HG03025 (cell line): ENCODE measurements around the gene CCZ1.
"Not testable (repeated sequence)": the region's sequence is repeated elsewhere in the genome, so short reads cannot be mapped to it uniquely, and the experiment has no call there.

Source experiments
- ATAC-seq: cut with Tn5 transposase; IDR thresholded peaks from one replicate; pipeline ENCODE4 v1.9.1; 2021; ENCODE audit warnings: mild to moderate bottlenecking, moderate library complexity; ENCODE audit not compliant: unreplicated experiment, low FRiP score

The CCZ1 gene

GRCh38 chr7:5904726-5905125 is 6.2 kb downstream of the CCZ1 start:
- ATAC-seq = not testable (repeated sequence)

DNA sequence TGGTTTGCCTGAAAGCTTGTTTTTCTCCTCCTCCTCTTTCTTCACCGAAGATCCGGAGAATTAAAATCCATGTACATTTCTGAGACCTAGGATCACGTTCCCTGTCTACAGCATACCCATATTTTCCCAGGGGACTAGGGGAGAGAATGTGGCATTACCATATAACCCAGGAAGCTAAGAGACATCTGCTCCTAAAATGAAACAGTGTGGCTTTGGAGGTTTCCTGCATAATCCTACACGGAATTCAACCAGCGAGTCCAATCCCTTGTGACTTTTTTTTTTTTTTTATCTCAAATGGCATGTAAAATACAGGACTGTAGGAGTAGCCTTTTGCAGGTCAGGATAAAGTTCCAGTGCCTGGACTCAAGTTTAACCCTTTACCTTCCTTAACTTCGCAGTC is 10.3 kb downstream of the CCZ1 start:
- ATAC-seq = not testable (repeated sequence)

- not testable (repeated sequence) for ATAC-seq
These were observed 18.0 kb downstream of the CCZ1 start for GRCh38 chr7:5916529-5916928.

- ATAC-seq = not testable (repeated sequence)
These were observed 25.6 kb downstream of the CCZ1 start for GRCh38 chr7:5924180-5924579.

DNA sequence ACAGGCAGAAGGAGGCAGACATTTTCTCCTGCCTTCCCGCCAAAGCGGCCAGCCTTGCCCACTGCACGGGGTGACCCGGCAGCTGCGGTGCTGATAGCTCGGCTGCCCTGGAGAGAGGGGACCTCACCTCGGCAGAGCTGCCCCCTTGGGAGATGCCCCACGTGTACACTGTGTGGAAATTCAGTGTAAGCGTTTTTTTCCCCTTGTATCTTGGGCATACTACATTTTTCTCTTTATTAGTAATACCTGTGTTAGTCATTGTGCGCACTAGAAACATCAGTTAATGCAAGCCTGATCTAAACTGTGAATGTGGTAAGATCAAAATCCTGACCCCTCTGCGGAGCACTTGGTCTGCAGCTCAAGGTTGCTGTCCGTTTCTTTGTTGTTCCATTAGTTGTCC is 26.1 kb downstream of the CCZ1 start:
- not testable (repeated sequence) for ATAC-seq

DNA sequence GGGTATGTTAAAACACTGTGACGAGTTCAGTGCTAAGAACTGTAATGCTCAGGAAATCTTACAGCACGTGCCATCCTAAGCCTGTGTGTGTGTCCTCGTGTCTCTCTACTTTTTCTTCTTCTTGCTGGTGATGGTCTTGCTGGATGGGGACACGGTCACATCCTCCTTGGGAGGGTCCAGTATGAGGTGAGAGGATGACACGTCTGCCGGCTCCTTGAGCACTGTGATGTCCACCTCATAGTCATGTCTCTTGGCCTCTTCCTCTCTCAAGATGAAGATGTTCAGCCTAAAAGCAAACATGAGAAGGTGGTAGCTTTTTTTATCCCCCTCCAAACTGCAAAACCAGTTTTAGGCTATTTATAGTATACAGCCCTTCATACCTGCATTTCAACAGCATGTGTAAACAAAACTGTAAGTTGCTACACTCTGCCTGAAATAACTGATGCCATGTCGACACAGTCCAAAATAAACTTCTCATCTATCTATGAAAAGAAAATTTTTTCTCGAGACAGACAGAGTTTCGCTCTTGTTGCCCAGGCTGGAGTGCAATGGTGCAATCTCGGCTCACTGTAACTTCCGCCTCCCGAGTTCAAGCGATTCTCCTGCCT is 27.8 kb downstream of the CCZ1 start:
- ATAC-seq = not testable (repeated sequence)

DNA sequence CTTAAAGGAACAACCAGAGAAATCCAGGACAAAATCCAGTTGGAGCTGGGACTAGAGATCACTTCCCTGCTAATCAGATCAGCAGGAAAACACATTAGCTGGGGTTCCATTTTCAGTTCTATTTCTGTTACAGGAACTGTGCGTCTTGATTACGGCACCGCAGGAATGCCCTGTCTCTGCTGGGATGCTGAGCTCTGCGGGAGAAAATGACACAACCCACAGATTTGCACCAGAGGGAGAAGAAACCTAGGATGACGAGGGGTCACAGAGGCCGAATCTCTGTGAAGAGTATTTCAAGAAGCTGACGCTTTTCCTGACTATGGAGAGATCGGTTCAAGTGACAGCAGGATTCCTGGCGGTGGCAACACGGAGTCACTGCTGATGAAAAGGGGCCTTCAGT is 31.8 kb downstream of the CCZ1 start:
- ATAC-seq = not testable (repeated sequence)

- not testable (repeated sequence) for ATAC-seq
These were observed 32.7 kb downstream of the CCZ1 start for GRCh38 chr7:5931250-5931649.

GRCh38 chr7:5931905-5932644 is 33.5 kb downstream of the CCZ1 start:
- ATAC-seq = not testable (repeated sequence)

- ATAC-seq = not testable (repeated sequence)
These were observed 36.5 kb downstream of the CCZ1 start for GRCh38 chr7:5934945-5935450.

- ATAC-seq = not testable (repeated sequence)
These were observed 64.7 kb downstream of the CCZ1 start for GRCh38 chr7:5963205-5963604.

GRCh38 chr7:5963810-5964209 is 65.3 kb downstream of the CCZ1 start:
- ATAC-seq = not testable (repeated sequence)

DNA sequence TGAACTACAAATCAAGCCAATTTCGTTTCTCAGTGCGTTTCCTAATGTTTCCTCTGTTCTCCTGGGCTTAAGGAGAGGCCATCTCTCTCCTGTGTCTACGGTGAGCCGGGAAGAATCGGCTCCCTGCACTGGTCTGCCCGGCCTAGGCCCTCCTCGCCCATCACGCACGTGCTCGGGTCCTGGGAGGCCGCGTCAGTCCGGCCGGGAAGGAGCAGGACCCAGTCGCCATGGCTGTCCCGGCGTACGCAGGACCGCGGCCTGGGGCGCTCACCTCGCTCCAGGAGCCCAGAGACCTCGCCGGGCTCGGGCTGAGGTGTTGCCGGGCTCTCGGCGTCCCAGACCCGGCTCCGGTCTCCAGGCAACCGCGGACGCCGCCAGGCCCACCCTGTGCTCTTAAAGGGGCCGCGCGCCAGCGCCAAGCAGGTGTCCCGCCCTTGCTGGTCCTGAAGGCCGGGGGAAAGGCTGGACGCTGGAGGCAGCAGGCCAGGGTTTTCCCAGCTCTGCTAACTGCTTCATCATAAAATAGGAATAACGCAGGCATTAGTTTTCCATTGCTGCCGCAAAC is 71.9 kb downstream of the CCZ1 start, which contains the start of gene RSPH10B:
Gene RSPH10B (minus strand): TSS at position 343 of the 565 bp plus-strand sequence. CDS start 3,573 bp downstream, outside the sequence.
- ATAC-seq = not testable (repeated sequence)

GRCh38 chr7:5973580-5973979 is 75.0 kb downstream of the CCZ1 start:
- not testable (repeated sequence) for ATAC-seq
